ENCODE measurements around the gene ACTRT2. TPM values are rescaled to one million over a fixed set of nuclear protein-coding genes. Genes with fewer than 3 reads are reported as not detected.

Gene ACTRT2
- total and polyA plus RNA-seq, 7 experiments from 2014 or later, result not detected

DNA sequence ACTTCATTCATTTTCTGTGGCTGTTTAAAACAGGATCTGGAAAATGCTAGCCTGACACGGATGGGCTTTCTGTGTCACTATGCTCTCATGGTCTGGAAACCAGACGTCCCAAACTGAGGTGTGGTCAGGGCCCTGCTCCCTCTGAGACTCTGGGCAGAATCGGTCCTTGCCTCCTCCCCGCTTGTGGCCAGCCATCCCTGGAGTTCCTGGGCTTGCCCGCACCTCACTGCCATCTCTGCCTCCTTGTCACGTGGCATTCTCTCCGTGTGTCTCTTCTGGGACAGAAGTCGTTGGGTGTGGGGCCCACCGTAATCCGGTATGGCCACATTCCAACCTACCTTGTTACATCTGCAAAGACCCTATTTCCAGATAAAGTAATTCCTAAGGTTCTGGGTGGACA is 10.1 kb upstream of the ACTRT2 start:
- POLR2A ChIA-PET, result no interaction called here
- H3K9me3 Mint-ChIP-seq, result peaks cover 10 to 53% (median 23%) of the 10 kb centered on the region in 11 donors

DNA sequence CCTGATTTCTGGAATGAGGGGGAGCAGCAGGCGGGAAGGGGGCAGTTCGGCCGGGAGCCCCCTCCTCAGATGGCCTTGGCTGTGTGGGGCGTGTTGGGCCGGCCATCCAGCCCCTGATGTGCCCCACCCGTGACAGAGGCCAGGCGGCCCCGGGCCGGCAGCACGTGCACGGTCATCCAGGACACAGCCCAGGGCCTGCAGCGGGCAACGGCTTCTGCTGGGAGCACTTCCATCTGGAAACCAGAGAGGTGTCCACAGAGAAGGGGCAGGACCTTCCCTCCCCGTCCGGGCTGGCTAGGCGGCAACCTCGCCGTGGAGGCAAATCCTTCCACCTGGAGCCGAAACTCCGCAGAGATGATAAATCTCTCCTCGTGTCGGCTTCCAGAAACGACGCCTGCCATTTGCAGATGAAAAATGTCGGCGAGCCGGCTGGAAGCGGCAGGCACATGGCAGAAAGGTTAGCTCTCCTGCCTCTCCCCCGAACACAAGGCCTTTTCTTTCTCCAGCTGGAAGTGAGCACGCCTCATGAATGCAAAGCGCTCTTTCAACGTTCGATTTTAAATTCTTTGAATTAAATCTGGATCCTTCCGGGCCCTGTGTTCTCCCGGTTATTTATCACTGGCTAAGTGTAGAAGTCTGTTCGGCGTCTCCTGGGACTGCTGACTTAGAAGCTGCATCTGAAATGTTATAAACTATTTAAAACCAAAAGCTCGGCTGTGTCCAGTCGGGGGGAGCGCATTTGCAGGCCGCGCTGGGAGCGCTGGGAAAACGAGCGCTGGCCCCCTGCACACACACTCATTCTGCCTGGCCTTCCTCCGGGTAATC is 9.4 kb upstream of the ACTRT2 start:
- CTCF ChIA-PET, result interaction anchor here (0.7 to 1.2 kb wide), 3 partner anchors 14 to 378 kb away, joined by 3 to 4 read pairs (median 3); no protein-coding TSS in a partner anchor

More for the DNA sequence above, 10.1 kb upstream of the ACTRT2 start:
- Histone ChIP-seq H3K27me3 (ENCODE audit: control insufficient read depth in 2 of 2, insufficient read depth in 2 of 2, low read length in 2 of 2) (no peaks in the 10 kb centered on the region), H3K4me1 (ENCODE audit: control insufficient read depth in 2 of 2, insufficient read depth in 2 of 2, low read length in 2 of 2) (no peaks in the 10 kb centered on the region), H3K36me3 (ENCODE audit: control insufficient read depth in 2 of 3, insufficient read depth in 3 of 3, low read length in 3 of 3) (no peaks in the 10 kb centered on the region), H3K27ac (ENCODE audit: low read depth, low read length) (no peak overlapping the region), H3K4me3 (ENCODE audit: low read length) (no peak overlapping the region), H3K9me3 (ENCODE audit: control insufficient read depth in 2 of 3, low read length in 3 of 3) (peaks cover 0 to 26% (median 0%) of the 10 kb centered on the region in 3 experiments)
- CTCF ChIA-PET, result no interaction called here
- DNase-seq (no peak), ATAC-seq (no peak)
- Mint-ChIP-seq H3K4me1 (peaks cover 0 to 6% (median 4%) of the 10 kb centered on the region in 7 donors), H3K27me3 (peaks cover 0 to 23% (median 19%) of the 10 kb centered on the region in 5 donors), H3K36me3 (peaks cover 0 to 10% (median 0%) of the 10 kb centered on the region in 5 donors), H3K4me3 (no peak overlapping the region), H3K27ac (no peak overlapping the region)
- intact Hi-C loops (cut with micrococcal nuclease), result loop anchor here in 1 of 2 donors (10.0 kb wide), 1 partner anchor 64 kb away; no protein-coding TSS in a partner anchor

DNA sequence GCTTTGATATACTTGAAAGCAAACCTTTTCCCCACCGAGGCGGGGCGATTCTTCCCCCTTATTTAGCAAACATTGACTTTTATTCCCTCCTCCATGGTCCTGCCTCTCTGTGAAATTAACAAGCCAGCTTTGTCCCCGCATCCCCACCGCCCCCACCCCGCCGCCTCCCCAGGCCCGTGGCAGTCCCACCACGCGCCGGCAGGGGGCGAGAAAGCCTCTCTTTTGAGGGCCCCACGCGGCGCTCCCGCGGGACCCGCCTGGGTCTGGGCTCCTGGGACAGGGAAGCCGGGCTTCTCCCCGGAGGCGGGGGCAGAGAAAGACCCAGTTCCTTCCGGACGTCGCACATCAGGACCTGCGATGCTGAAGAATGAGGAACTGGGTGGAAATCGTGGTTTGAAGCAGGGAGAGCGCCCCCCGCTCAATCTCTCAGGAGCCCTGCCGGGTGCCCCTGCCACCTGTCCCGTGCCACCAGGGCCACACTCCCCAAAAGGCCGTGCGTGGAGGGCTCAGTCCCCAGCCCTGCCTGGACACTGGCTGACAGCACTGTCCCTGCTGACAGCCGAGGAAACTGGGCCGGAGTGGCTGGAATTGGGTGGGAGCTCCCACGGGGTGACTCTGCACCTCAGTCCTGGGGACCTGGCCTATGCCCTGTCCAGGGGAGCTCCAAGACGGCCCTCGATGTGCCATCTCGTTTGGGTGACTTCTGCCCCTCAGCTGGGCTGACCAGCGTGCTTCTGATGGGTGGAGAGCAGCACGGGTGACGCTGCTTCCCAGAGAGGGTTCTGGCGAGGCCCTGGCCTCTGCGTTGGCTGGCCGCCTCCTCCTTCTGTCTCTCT is 8.6 kb upstream of the ACTRT2 start:
- Histone ChIP-seq H3K27ac (ENCODE audit: low read depth, low read length) (no peak overlapping the region), H3K9me3 (ENCODE audit: control insufficient read depth in 2 of 3, low read length in 3 of 3) (peaks cover 0 to 17% (median 0%) of the 10 kb centered on the region in 3 experiments), H3K4me3 (ENCODE audit: low read length) (no peak overlapping the region), H3K36me3 (ENCODE audit: control insufficient read depth in 2 of 3, insufficient read depth in 3 of 3, low read length in 3 of 3) (no peaks in the 10 kb centered on the region), H3K4me1 (ENCODE audit: control insufficient read depth in 2 of 2, insufficient read depth in 2 of 2, low read length in 2 of 2) (no peaks in the 10 kb centered on the region), H3K27me3 (ENCODE audit: control insufficient read depth in 2 of 2, insufficient read depth in 2 of 2, low read length in 2 of 2) (no peaks in the 10 kb centered on the region)
- Mint-ChIP-seq H3K27ac (peak overlapping the region in 1 of 9 donors; percentile 18), H3K27me3 (peaks cover 0 to 21% (median 17%) of the 10 kb centered on the region in 5 donors), H3K9me3 (peaks cover 0 to 37% (median 12%) of the 10 kb centered on the region in 11 donors), H3K36me3 (peaks cover 0 to 10% (median 0%) of the 10 kb centered on the region in 5 donors), H3K4me3 (peak overlapping the region in 1 of 10 donors; percentile 60), H3K4me1 (peaks cover 0 to 6% (median 4%) of the 10 kb centered on the region in 7 donors)
- intact Hi-C loops (cut with micrococcal nuclease), result loop anchor here in 1 of 2 donors (10.0 kb wide), 1 partner anchor 62 kb away; no protein-coding TSS in a partner anchor
- peak; percentile 73 for ATAC-seq
- DNase-seq, result peak in 8 of 9 donors; percentile 11 to 54 (median 34)
- CTCF ChIA-PET, result interaction anchor here (0.8 to 1.3 kb wide), 6 partner anchors 15 to 440 kb away, joined by 3 to 4 read pairs (median 3); no protein-coding TSS in a partner anchor
- POLR2A ChIA-PET, result no interaction called here

More for the DNA sequence above, 9.4 kb upstream of the ACTRT2 start:
- no peak overlapping the region for H3K27ac ChIP-seq (ENCODE audit: low read depth, low read length)
- peaks cover 4 to 45% (median 17%) of the 10 kb centered on the region in 11 donors for H3K9me3 Mint-ChIP-seq
- no peak overlapping the region for H3K4me3 Mint-ChIP-seq
- DNase-seq, result no peak
- peaks cover 0 to 21% (median 19%) of the 10 kb centered on the region in 5 donors for H3K27me3 Mint-ChIP-seq
- peaks cover 0 to 6% (median 4%) of the 10 kb centered on the region in 7 donors for H3K4me1 Mint-ChIP-seq
- no peaks in the 10 kb centered on the region for H3K4me1 ChIP-seq (ENCODE audit: control insufficient read depth in 2 of 2, insufficient read depth in 2 of 2, low read length in 2 of 2)
- H3K9me3 ChIP-seq (ENCODE audit: control insufficient read depth in 2 of 3, low read length in 3 of 3), result peaks cover 0 to 23% (median 0%) of the 10 kb centered on the region in 3 experiments
- intact Hi-C loops (cut with micrococcal nuclease), result loop anchor here in 1 of 2 donors (10.0 kb wide), 1 partner anchor 63 kb away; no protein-coding TSS in a partner anchor
- no peaks in the 10 kb centered on the region for H3K36me3 ChIP-seq (ENCODE audit: control insufficient read depth in 2 of 3, insufficient read depth in 3 of 3, low read length in 3 of 3)
- no peak overlapping the region for H3K27ac Mint-ChIP-seq
- no peak for ATAC-seq
- H3K4me3 ChIP-seq (ENCODE audit: low read length), result no peak overlapping the region
- POLR2A ChIA-PET, result no interaction called here
- H3K27me3 ChIP-seq (ENCODE audit: control insufficient read depth in 2 of 2, insufficient read depth in 2 of 2, low read length in 2 of 2), result no peaks in the 10 kb centered on the region
- H3K36me3 Mint-ChIP-seq, result peaks cover 0 to 10% (median 0%) of the 10 kb centered on the region in 5 donors

DNA sequence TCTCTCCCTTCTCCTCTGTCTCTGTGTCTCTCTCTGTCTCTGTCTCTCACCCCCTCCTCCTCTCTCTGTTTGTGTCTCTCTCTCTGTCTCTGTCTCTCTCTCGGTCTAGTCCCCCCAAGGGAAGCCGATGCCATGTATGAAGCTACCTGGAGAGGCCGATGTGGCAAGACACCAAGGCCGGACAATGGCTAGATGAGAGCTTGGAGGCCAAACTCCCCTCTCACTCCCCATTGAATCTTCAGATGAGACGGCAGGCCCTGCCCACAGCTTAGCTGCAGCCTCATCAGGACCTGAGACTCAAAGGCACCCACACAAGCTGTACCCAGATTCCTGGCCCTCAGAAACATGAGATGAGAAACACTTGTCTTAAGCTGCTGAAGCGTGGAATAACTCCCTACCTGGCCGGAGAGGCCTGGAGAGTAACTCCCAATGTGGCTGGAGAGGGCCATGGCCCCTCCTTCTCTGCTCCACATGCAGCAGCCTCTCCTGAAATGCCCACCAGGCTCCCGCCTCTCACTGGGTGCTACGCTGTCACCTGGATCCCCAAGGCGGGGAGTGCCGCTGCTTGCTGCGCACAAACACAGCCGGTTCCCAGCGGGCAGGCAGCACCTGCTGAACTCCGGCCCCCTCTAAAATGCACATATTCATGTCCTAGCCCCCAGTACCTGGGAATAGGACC is 7.8 kb upstream of the ACTRT2 start:
- Mint-ChIP-seq H3K9me3 (peaks cover 0 to 29% (median 4%) of the 10 kb centered on the region in 11 donors), H3K27ac (peak overlapping the region in 1 of 9 donors; percentile 18), H3K4me3 (peak overlapping the region in 1 of 10 donors; percentile 60), H3K27me3 (peaks cover 0 to 15% (median 13%) of the 10 kb centered on the region in 5 donors), H3K4me1 (peaks cover 0 to 6% (median 4%) of the 10 kb centered on the region in 7 donors), H3K36me3 (peaks cover 0 to 4% (median 0%) of the 10 kb centered on the region in 5 donors)
- Histone ChIP-seq H3K4me3 (ENCODE audit: low read length) (no peak overlapping the region), H3K27ac (ENCODE audit: low read depth, low read length) (no peak overlapping the region), H3K4me1 (ENCODE audit: control insufficient read depth in 2 of 2, insufficient read depth in 2 of 2, low read length in 2 of 2) (no peaks in the 10 kb centered on the region), H3K9me3 (ENCODE audit: control insufficient read depth in 2 of 3, low read length in 3 of 3) (peaks cover 0 to 10% (median 0%) of the 10 kb centered on the region in 3 experiments), H3K27me3 (ENCODE audit: control insufficient read depth in 2 of 2, insufficient read depth in 2 of 2, low read length in 2 of 2) (no peaks in the 10 kb centered on the region), H3K36me3 (ENCODE audit: control insufficient read depth in 2 of 3, insufficient read depth in 3 of 3, low read length in 3 of 3) (no peaks in the 10 kb centered on the region)
- no peak for ATAC-seq
- CTCF ChIA-PET, result interaction anchor here (0.8 to 1.3 kb wide), 5 partner anchors 48 to 440 kb away, joined by 3 read pairs; no protein-coding TSS in a partner anchor
- intact Hi-C loops (cut with micrococcal nuclease), result loop anchor here in 1 of 2 donors (10.0 kb wide), 1 partner anchor 61 kb away; no protein-coding TSS in a partner anchor
- POLR2A ChIA-PET, result no interaction called here
- DNase-seq, result peak in 1 of 9 donors; percentile 6

DNA sequence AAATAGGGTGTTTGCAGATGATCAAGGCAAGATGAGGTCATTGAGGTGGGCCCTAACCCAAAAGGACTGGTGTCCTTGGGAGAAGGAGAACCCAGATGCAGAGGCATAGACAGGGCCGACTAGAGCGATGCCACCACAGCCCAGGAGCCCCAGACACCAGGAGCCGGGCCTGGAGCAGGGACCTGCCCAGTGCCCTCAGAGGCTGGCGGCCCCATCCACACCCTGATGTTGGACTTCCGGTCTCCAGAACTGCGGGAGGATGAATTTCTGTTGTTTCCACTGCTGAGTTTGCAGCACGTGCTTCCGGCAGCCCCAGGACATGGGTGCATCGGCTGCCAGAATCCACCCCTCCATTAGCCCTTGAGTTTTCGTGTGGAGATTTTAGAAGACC is 7.2 kb upstream of the ACTRT2 start:
- no peaks in the 10 kb centered on the region for H3K36me3 Mint-ChIP-seq
- intact Hi-C loops (cut with micrococcal nuclease), result loop anchor here in 1 of 2 donors (10.0 kb wide), 1 partner anchor 61 kb away; no protein-coding TSS in a partner anchor
- Histone ChIP-seq H3K9me3 (ENCODE audit: control insufficient read depth in 2 of 3, low read length in 3 of 3) (peaks cover 0 to 5% (median 0%) of the 10 kb centered on the region in 3 experiments), H3K36me3 (ENCODE audit: control insufficient read depth in 2 of 3, insufficient read depth in 3 of 3, low read length in 3 of 3) (no peaks in the 10 kb centered on the region), H3K27me3 (ENCODE audit: control insufficient read depth in 2 of 2, insufficient read depth in 2 of 2, low read length in 2 of 2) (no peaks in the 10 kb centered on the region), H3K27ac (ENCODE audit: low read depth, low read length) (no peak overlapping the region), H3K4me3 (ENCODE audit: low read length) (no peak overlapping the region), H3K4me1 (ENCODE audit: control insufficient read depth in 2 of 2, insufficient read depth in 2 of 2, low read length in 2 of 2) (no peaks in the 10 kb centered on the region)
- ChIA-PET POLR2A (no interaction called here), CTCF (interaction anchor here (0.8 to 1.3 kb wide), 2 partner anchors 268 to 306 kb away, joined by 3 read pairs; no protein-coding TSS in a partner anchor)
- DNase-seq (peak in 1 of 9 donors; percentile 3), ATAC-seq (no peak)
- H3K27me3 Mint-ChIP-seq, result peaks cover 0 to 15% (median 10%) of the 10 kb centered on the region in 5 donors
- H3K27ac Mint-ChIP-seq, result no peak overlapping the region
- peaks cover 0 to 6% (median 4%) of the 10 kb centered on the region in 7 donors for H3K4me1 Mint-ChIP-seq
- H3K4me3 Mint-ChIP-seq, result no peak overlapping the region
- peaks cover 0 to 23% (median 0%) of the 10 kb centered on the region in 11 donors for H3K9me3 Mint-ChIP-seq
